H1 (cell line): Measurements from ENCODE around the gene ILF2.

ENCODE experiments used
- CTCF ChIP-seq, 3 experiments: IDR thresholded peaks; 1 replicate in 2 of 3; 2 replicates in 1 of 3; pipeline versions ENCODE4 v1.5.1 to v1.6.1; 2011; ENCODE audit warnings: low read length in 3 of 3, mild to moderate bottlenecking in 3 of 3, inconsistent platforms in 2 of 3, low read depth in 1 of 3, moderate library complexity in 1 of 3; ENCODE audit not compliant: insufficient read depth in 1 of 3; ENCODE audit errors: control extremely low read depth in 1 of 3
- JUN ChIP-seq: IDR thresholded peaks from 2 replicates; pipeline ENCODE4 v1.6.1; 2011; ENCODE audit warnings: low read depth, mild to moderate bottlenecking, improper control_type of control experiment, low read length

- no peak for TF ChIP-seq CTCF (IDR thresholded peaks at IDR 0.05; ENCODE audit: control extremely low read depth in 1 of 3, insufficient read depth in 1 of 3, low read depth in 1 of 3, low read length in 3 of 3)
- no peak for TF ChIP-seq JUN
Observed at GRCh38 chr1:153673511-153673910, 2.7 kb upstream of the ILF2 start.
